Measurements from ENCODE around the gene SSU72. TPM values are rescaled to one million over a fixed set of nuclear protein-coding genes. Genes with fewer than 3 reads are reported as not detected.

Gene SSU72
- polyA plus RNA-seq, 1 donor from 2014 or later, result 56.2 TPM

- H3K4me3 ChIP-seq (ENCODE audit: low read length), result no peak overlapping the region
- H3K9me3 ChIP-seq (ENCODE audit: low read length), result no peaks in the 10 kb centered on the region
- H4K20me1 ChIP-seq (ENCODE audit: insufficient read depth), result no peaks in the 10 kb centered on the region
- no peaks in the 10 kb centered on the region for H3F3A ChIP-seq (ENCODE audit: insufficient read depth, low read length, poor library complexity, severe bottlenecking)
- no peaks in the 10 kb centered on the region for H3K9me2 ChIP-seq (ENCODE audit: insufficient read depth, low read length)
- no peak overlapping the region for H2AFZ ChIP-seq (ENCODE audit: low read depth, low read length)
- peaks cover 6% of the 10 kb centered on the region for H3K27me3 ChIP-seq (ENCODE audit: insufficient read depth, low read depth, low read length)
- H3K27ac ChIP-seq (ENCODE audit: low read length), result no peak overlapping the region
- H3K9ac ChIP-seq (ENCODE audit: low read length), result no peak overlapping the region
- no peak overlapping the region for H3K4me2 ChIP-seq (ENCODE audit: low read length)
- no peaks in the 10 kb centered on the region for H3K79me2 ChIP-seq (replicated peaks; ENCODE audit: insufficient read depth, low read length)
- no peaks in the 10 kb centered on the region for H3K36me3 ChIP-seq (ENCODE audit: insufficient read depth, low read length)
- TF ChIP-seq POLR2AphosphoS5 (IDR thresholded peaks at IDR 0.05) (no peak), REST (IDR thresholded peaks at IDR 0.05; ENCODE audit: borderline replicate concordance) (no peak), EZH2 (IDR thresholded peaks at IDR 0.05; ENCODE audit: borderline replicate concordance, insufficient read depth, low read length, poor library complexity, severe bottlenecking) (no peak), MXI1 (conservative IDR thresholded peaks at IDR 0.05; ENCODE audit: poor library complexity, severe bottlenecking) (no peak), RAD21 (conservative IDR thresholded peaks at IDR 0.05) (no peak), EP300 (conservative IDR thresholded peaks at IDR 0.05; ENCODE audit: poor library complexity, severe bottlenecking) (no peak), SMC3 (conservative IDR thresholded peaks at IDR 0.05; ENCODE audit: poor library complexity) (no peak), CTCF (IDR thresholded peaks at IDR 0.05; ENCODE audit: poor library complexity, severe bottlenecking) (no peak)
These were observed 8.1 kb upstream of the SSU72 start for GRCh38 chr1:1582585-1583346.

- Histone ChIP-seq H3F3A (ENCODE audit: insufficient read depth, low read length, poor library complexity, severe bottlenecking) (no peaks in the 10 kb centered on the region), H3K4me3 (ENCODE audit: low read length) (no peak overlapping the region), H3K79me2 (replicated peaks; ENCODE audit: insufficient read depth, low read length) (peaks cover 4% of the 10 kb centered on the region), H2AFZ (ENCODE audit: low read depth, low read length) (no peak overlapping the region), H3K9ac (ENCODE audit: low read length) (no peak overlapping the region), H3K27me3 (ENCODE audit: insufficient read depth, low read depth, low read length) (peaks cover 4% of the 10 kb centered on the region), H3K36me3 (ENCODE audit: insufficient read depth, low read length) (no peaks in the 10 kb centered on the region), H4K20me1 (ENCODE audit: insufficient read depth) (no peaks in the 10 kb centered on the region), H3K4me2 (ENCODE audit: low read length) (no peak overlapping the region), H3K9me3 (ENCODE audit: low read length) (no peaks in the 10 kb centered on the region), H3K27ac (ENCODE audit: low read length) (no peak overlapping the region), H3K9me2 (ENCODE audit: insufficient read depth, low read length) (no peaks in the 10 kb centered on the region)
- TF ChIP-seq POLR2AphosphoS5 (IDR thresholded peaks at IDR 0.05) (no peak), MXI1 (conservative IDR thresholded peaks at IDR 0.05; ENCODE audit: poor library complexity, severe bottlenecking) (no peak), REST (IDR thresholded peaks at IDR 0.05; ENCODE audit: borderline replicate concordance) (no peak), CTCF (IDR thresholded peaks at IDR 0.05; ENCODE audit: poor library complexity, severe bottlenecking) (no peak), SMC3 (conservative IDR thresholded peaks at IDR 0.05; ENCODE audit: poor library complexity) (no peak), RAD21 (conservative IDR thresholded peaks at IDR 0.05) (no peak), EP300 (conservative IDR thresholded peaks at IDR 0.05; ENCODE audit: poor library complexity, severe bottlenecking) (no peak), EZH2 (IDR thresholded peaks at IDR 0.05; ENCODE audit: borderline replicate concordance, insufficient read depth, low read length, poor library complexity, severe bottlenecking) (no peak)
These were observed 3.8 kb upstream of the SSU72 start for GRCh38 chr1:1578371-1578940.

Data from neural cell (in vitro differentiated cells).